Fibroblast of skin of abdomen (primary cell): ENCODE data around the gene COPS8.

ENCODE experiments used
- DNase-seq: peaks from one replicate; pipeline ENCODE4 v3.0.0-alpha.2; 2013

The COPS8 gene

GRCh38 chr2:237065071-237065377 is 20.7 kb upstream of the COPS8 start:
- no peak for DNase-seq

GRCh38 chr2:237066396-237066795 is 19.3 kb upstream of the COPS8 start:
- no peak for DNase-seq

GRCh38 chr2:237068005-237068576 is 17.6 kb upstream of the COPS8 start:
- DNase-seq, result no peak

GRCh38 chr2:237072067-237072931 is 13.4 kb upstream of the COPS8 start:
- peak; percentile 61 for DNase-seq

- DNase-seq, result peak; percentile 72
Observed at GRCh38 chr2:237073552-237073951, 12.1 kb upstream of the COPS8 start.

GRCh38 chr2:237074211-237074993 is 11.3 kb upstream of the COPS8 start:
- peak; percentile 18 for DNase-seq

GRCh38 chr2:237075749-237076599 is 9.7 kb upstream of the COPS8 start:
- no peak for DNase-seq

- no peak for DNase-seq
Observed at GRCh38 chr2:237081596-237081995, 4.1 kb upstream of the COPS8 start.

GRCh38 chr2:237083026-237083425 is 2.7 kb upstream of the COPS8 start:
- no peak for DNase-seq

- DNase-seq, result no peak
Observed at GRCh38 chr2:237084444-237084843, 1.2 kb upstream of the COPS8 start.

- DNase-seq, result peak; percentile 7
Observed at GRCh38 chr2:237090906-237091305, 5.2 kb downstream of the COPS8 start.

- peak; percentile 41 for DNase-seq
Observed at GRCh38 chr2:237091779-237092436, 6.2 kb downstream of the COPS8 start.

GRCh38 chr2:237092506-237092905 is 6.8 kb downstream of the COPS8 start:
- no peak for DNase-seq

- peak; percentile 69 for DNase-seq
Observed at GRCh38 chr2:237092920-237093781, 7.5 kb downstream of the COPS8 start.

GRCh38 chr2:237096201-237096600 is 10.5 kb downstream of the COPS8 start:
- DNase-seq, result no peak

GRCh38 chr2:237096911-237097310 is 11.2 kb downstream of the COPS8 start:
- DNase-seq, result peak; percentile 82

GRCh38 chr2:237097326-237097910 is 11.7 kb downstream of the COPS8 start:
- DNase-seq, result peak; percentile 21

GRCh38 chr2:237097911-237098702 is 12.4 kb downstream of the COPS8 start:
- DNase-seq, result peak; percentile 89

- no peak for DNase-seq
Observed at GRCh38 chr2:237099804-237100203, 14.1 kb downstream of the COPS8 start.
